ENCODE results near the gene CRYL1. TPM values are rescaled to one million over a fixed set of nuclear protein-coding genes. Genes with fewer than 3 reads are reported as not detected.

The CRYL1 gene
- total and polyA plus RNA-seq, 4 donors: 14.1 to 24.1 (median 22.1) TPM

- DNase-seq: no peak
- Histone ChIP-seq H3K36me3 (ENCODE audit: control insufficient read depth in 4 of 4, insufficient read depth in 4 of 4, low read length in 4 of 4) (peaks cover 0 to 15% (median 4%) of the 10 kb centered on the region in 4 donors), H3K9ac (ENCODE audit: insufficient read depth in 1 of 2, low read length in 2 of 2) (no peak overlapping the region)
Measured at GRCh38 chr13:20506696-20507095, 19.0 kb downstream of the CRYL1 start.

DNA sequence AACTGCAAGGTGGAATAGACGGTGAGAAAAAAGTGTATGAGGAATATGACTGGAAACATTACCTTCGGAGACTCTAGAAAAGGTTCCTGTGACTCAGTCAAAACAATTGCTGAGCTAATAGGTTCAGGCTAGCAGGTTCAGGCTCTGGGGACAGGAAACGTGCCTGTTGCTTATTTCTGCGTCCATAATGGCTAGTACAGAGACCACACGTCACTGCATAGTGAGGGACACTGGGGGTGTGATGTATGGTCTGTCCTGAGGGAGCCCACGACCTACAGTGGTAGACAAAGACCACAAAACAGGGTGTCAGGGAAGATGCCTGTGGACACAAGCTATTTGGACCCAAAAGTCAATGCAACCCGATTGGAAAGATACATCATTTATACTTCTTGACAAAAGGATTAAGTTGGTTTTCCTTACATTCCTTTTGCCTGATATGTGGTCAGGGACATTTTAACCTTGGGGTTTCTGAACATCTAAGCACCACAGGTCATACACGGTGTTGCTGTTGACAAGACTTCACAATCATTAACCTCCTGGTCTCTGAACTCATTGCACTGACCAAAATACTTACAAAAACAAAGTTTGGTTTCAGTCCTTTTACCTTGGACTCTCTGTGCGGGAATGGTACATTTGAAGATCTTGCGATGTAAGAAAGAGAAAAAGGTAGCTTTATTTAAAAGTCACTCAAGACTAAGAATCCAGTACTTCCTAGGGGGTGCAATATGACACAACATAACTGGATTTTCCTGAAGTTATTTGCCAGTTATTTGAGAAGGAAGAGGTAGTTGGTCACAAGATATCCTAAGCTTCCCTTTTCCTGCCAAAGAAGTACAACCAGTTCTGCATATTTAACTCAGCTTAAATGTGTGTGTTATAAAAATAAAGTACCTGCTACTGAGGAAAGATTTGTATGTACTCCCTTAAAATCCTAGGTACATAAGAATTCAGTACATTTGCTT lies 20.0 kb downstream of the CRYL1 start:
- no peak for ATAC-seq (ENCODE audit: insufficient read depth, low FRiP score)
- H3K9ac ChIP-seq (ENCODE audit: insufficient read depth in 1 of 2, low read length in 2 of 2): no peak overlapping the region

More at GRCh38 chr13:20506696-20507095, 19.0 kb downstream of the CRYL1 start:
- 77 to 85% methylated on average over 4 of the region's 4 CpGs for WGBS, 2 donors
- no peak overlapping the region for H3K4me3 ChIP-seq
- H3K27ac ChIP-seq (ENCODE audit: low read depth in 1 of 2, low read length in 1 of 2): no peak overlapping the region
- H3K4me1 ChIP-seq (ENCODE audit: control insufficient read depth in 5 of 5, insufficient read depth in 5 of 5, low read length in 5 of 5): peaks cover 0 to 2% (median 0%) of the 10 kb centered on the region in 5 donors
- no peaks in the 10 kb centered on the region for H3K9me3 ChIP-seq (ENCODE audit: control insufficient read depth in 4 of 4, insufficient read depth in 3 of 4, low read length in 3 of 4)
- no peaks in the 10 kb centered on the region for H3K27me3 ChIP-seq (ENCODE audit: control insufficient read depth in 3 of 3, insufficient read depth in 3 of 3, low read length in 2 of 3)
- TF ChIP-seq, protein P1, sequence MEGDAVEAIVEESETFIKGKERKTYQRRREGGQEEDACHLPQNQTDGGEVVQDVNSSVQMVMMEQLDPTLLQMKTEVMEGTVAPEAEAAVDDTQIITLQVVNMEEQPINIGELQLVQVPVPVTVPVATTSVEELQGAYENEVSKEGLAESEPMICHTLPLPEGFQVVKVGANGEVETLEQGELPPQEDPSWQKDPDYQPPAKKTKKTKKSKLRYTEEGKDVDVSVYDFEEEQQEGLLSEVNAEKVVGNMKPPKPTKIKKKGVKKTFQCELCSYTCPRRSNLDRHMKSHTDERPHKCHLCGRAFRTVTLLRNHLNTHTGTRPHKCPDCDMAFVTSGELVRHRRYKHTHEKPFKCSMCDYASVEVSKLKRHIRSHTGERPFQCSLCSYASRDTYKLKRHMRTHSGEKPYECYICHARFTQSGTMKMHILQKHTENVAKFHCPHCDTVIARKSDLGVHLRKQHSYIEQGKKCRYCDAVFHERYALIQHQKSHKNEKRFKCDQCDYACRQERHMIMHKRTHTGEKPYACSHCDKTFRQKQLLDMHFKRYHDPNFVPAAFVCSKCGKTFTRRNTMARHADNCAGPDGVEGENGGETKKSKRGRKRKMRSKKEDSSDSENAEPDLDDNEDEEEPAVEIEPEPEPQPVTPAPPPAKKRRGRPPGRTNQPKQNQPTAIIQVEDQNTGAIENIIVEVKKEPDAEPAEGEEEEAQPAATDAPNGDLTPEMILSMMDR (IDR thresholded peaks at IDR 0.05; ENCODE audit: control extremely low read depth, extremely low read depth): no peak
- ATAC-seq (ENCODE audit: insufficient read depth, low FRiP score): no peak

DNA sequence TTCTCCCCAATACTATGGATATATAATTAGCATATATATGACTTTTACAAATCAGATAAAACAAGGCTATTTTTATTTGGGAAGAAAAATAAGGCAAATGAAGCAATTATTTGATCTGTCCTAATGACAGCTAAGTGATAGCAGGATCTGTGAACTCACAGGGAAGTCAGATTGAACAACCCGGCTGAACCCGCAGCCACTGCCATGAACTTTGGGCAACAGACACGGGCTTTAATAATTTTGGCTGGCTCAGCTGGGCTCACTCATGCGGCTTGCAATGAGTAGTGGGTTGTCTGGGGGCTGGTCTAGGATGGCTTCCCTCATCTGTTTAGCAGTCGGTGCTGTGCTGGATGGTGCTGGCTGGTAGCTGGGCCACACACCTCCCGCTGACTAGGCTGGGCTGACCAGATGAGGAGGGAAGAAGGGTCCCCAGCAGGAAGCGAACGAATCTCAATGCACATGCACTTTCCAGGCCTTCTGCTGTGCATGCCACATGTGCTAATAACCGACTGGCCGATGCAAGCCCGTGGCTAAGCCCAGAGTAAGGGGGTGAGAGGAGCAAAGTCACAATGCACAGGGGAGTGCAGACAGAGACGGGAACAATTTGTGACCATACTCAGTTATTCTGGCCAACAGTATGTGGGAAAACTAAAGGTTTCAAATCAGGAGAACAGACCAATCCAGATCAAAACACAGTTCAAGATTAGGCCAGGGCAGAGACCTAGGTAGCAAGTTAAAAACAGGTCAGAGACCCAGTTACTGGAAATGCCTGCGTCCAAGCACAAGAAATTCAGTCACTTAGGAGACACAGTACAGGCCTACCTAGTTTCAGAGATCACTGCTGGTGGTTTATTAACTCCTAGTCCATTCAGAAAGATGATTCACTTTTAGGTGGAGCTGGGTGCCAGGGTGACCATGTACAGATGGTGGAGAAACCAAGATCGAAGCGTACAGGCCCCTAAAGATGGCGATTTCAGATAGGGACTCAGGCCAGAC lies 22.3 kb downstream of the CRYL1 start:
- TF ChIP-seq, protein P1 (IDR thresholded peaks at IDR 0.05; ENCODE audit: control extremely low read depth, extremely low read depth): no peak
- H3K9ac ChIP-seq (ENCODE audit: insufficient read depth in 1 of 2, low read length in 2 of 2): no peak overlapping the region
- H3K27ac ChIP-seq (ENCODE audit: low read depth in 1 of 2, low read length in 1 of 2): no peak overlapping the region
- no peaks in the 10 kb centered on the region for H3K27me3 ChIP-seq (ENCODE audit: control insufficient read depth in 3 of 3, insufficient read depth in 3 of 3, low read length in 2 of 3)
- H3K4me3 ChIP-seq: no peak overlapping the region
- H3K9me3 ChIP-seq (ENCODE audit: control insufficient read depth in 4 of 4, insufficient read depth in 3 of 4, low read length in 3 of 4): peaks cover 0 to 4% (median 0%) of the 10 kb centered on the region in 4 donors
- peaks cover 0 to 2% (median 0%) of the 10 kb centered on the region in 5 donors for H3K4me1 ChIP-seq (ENCODE audit: control insufficient read depth in 5 of 5, insufficient read depth in 5 of 5, low read length in 5 of 5)
- ATAC-seq (ENCODE audit: insufficient read depth, low FRiP score): no peak
- DNase-seq: no peak
- 94 to 96% methylated on average over 16 of the region's 16 CpGs for WGBS, 2 donors
- H3K36me3 ChIP-seq (ENCODE audit: control insufficient read depth in 4 of 4, insufficient read depth in 4 of 4, low read length in 4 of 4): peaks cover 0 to 8% (median 0%) of the 10 kb centered on the region in 4 donors

More for the DNA sequence above, 20.0 kb downstream of the CRYL1 start:
- Histone ChIP-seq H3K27me3 (ENCODE audit: control insufficient read depth in 3 of 3, insufficient read depth in 3 of 3, low read length in 2 of 3) (no peaks in the 10 kb centered on the region), H3K9me3 (ENCODE audit: control insufficient read depth in 4 of 4, insufficient read depth in 3 of 4, low read length in 3 of 4) (no peaks in the 10 kb centered on the region), H3K36me3 (ENCODE audit: control insufficient read depth in 4 of 4, insufficient read depth in 4 of 4, low read length in 4 of 4) (peaks cover 0 to 8% (median 0%) of the 10 kb centered on the region in 4 donors), H3K27ac (ENCODE audit: low read depth in 1 of 2, low read length in 1 of 2) (peak overlapping the region in 1 of 2 donors; percentile 15), H3K4me1 (ENCODE audit: control insufficient read depth in 5 of 5, insufficient read depth in 5 of 5, low read length in 5 of 5) (peaks cover 0 to 2% (median 0%) of the 10 kb centered on the region in 5 donors), H3K4me3 (no peak overlapping the region)
- WGBS, 2 donors: 84 to 85% methylated on average over 10 of the region's 10 CpGs
- peak in 1 of 3 donors; percentile 61 for DNase-seq
- TF ChIP-seq, protein P1 (IDR thresholded peaks at IDR 0.05; ENCODE audit: control extremely low read depth, extremely low read depth): no peak
